GM19351 (cell line): ENCODE measurements around the gene NKAPL.
"Not testable (repeated sequence)": the region's sequence is repeated elsewhere in the genome, so short reads cannot be mapped to it uniquely, and the experiment has no call there.

ENCODE experiments used
- ATAC-seq: cut with Tn5 transposase; IDR thresholded peaks from one replicate; pipeline ENCODE4 v1.9.1; 2021; ENCODE audit warnings: mild to moderate bottlenecking, moderate library complexity; ENCODE audit not compliant: unreplicated experiment

NKAPL gene

DNA sequence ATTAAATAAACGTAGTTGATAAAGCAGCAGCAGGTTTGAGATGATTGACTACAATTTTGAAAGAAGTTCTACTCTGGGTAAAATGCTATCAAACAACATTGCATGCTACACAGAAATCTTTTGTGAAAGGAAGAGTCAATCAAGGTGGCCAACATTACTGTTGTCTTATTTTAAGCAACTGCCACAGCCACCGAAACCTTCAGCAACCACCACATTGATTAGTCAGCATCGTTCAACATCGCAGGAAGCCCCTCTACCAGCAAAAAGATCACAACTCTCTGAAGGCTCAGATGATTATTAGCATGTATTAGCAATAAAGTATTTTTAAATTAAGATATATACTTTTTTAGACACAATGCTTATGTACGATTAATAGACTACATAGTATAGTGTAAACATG, 36.2 kb downstream of the NKAPL start:
- ATAC-seq = no peak

DNA sequence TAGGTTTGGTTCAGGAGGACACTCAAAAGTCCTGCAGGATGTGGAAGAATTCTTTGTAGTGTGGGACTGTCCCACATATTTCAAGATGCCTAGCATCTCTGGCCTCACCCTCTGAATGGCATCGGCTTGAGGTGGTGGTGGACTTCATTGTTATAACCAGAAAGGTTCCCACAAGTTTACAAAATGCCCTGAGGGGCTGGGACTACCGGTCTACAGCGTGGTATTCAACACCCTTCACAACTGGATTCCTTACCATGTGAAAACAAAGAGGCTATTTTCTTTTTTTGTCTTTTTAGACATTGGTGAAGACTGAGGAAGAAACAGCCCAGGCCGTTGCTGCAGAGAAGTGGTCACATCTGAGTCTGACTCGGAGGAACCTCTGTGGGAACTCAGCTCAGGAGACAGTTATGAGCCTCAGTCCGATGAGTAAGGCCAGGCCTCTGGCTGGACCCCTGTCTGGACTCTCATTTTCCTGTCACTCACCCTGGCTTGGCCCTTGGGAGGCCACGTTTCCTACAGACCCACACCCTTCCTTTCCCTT, 37.5 kb downstream of the NKAPL start:
- no peak for ATAC-seq

- peak; percentile 88 for ATAC-seq
Observed at GRCh38 chr6:28303570-28303969, 44.5 kb downstream of the NKAPL start.

- ATAC-seq = not testable (repeated sequence)
Observed at GRCh38 chr6:28306363-28306762, 47.3 kb downstream of the NKAPL start.
